ENCODE measurements around the gene HSPA12B. TPM values are rescaled to one million over a fixed set of nuclear protein-coding genes. Genes with fewer than 3 reads are reported as not detected.

The HSPA12B gene
- total RNA-seq, 4 donors from 2014 or later = 7.7 to 58.2 (median 19.3) TPM

DNA sequence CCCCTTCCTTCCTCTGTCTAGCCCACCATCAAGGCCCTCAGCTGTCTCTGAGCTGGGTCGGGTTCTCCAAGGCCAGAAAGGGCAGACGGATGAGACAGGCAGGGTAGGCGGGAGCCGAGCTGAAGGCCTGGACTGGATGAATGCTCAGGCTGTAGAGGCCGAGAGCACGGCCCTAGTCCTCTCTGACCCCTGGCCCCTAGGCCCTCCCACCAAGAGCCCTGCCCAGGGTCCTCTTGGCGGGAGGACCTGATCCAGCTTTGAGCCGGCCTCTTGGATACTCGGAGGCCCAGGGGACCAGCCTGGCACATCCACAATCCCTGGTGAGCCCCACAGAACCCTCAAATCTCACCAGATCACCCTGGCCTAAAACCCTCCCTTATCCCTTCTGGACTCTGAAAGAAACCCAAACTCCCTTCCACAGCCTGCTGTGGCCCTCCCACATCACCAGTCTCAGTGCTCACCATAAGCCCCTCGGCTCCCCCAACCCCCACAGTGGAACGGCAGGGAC, 26.9 kb downstream of the HSPA12B start:
- DNase-seq (ENCODE audit: low spot score) (no peak), ATAC-seq (ENCODE audit: low FRiP score) (no peak)
- TF ChIP-seq, protein P1, sequence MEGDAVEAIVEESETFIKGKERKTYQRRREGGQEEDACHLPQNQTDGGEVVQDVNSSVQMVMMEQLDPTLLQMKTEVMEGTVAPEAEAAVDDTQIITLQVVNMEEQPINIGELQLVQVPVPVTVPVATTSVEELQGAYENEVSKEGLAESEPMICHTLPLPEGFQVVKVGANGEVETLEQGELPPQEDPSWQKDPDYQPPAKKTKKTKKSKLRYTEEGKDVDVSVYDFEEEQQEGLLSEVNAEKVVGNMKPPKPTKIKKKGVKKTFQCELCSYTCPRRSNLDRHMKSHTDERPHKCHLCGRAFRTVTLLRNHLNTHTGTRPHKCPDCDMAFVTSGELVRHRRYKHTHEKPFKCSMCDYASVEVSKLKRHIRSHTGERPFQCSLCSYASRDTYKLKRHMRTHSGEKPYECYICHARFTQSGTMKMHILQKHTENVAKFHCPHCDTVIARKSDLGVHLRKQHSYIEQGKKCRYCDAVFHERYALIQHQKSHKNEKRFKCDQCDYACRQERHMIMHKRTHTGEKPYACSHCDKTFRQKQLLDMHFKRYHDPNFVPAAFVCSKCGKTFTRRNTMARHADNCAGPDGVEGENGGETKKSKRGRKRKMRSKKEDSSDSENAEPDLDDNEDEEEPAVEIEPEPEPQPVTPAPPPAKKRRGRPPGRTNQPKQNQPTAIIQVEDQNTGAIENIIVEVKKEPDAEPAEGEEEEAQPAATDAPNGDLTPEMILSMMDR (IDR thresholded peaks at IDR 0.05) = no peak

DNA sequence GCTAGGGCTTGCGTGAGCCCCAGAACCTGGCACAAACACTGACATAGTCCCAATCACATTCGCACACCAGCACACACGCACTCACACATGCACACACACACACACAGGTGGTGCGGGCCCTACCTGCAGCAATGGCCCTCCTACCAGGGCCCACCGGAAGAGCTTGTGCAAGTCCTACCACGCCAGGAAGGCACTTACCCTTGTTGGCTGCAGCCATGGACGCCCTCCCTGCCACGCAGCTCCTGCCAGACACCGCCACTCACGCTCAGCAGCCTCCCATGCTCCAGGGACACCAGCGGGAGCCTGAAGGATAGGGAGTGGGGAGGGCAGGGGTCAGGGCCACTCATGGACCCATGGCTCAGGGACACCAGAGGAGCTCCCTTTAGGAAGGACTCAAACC, 27.4 kb downstream of the HSPA12B start:
- ATAC-seq (ENCODE audit: low FRiP score) (no peak), DNase-seq (ENCODE audit: low spot score) (no peak)
- TF ChIP-seq, protein P1 (IDR thresholded peaks at IDR 0.05) = no peak

DNA sequence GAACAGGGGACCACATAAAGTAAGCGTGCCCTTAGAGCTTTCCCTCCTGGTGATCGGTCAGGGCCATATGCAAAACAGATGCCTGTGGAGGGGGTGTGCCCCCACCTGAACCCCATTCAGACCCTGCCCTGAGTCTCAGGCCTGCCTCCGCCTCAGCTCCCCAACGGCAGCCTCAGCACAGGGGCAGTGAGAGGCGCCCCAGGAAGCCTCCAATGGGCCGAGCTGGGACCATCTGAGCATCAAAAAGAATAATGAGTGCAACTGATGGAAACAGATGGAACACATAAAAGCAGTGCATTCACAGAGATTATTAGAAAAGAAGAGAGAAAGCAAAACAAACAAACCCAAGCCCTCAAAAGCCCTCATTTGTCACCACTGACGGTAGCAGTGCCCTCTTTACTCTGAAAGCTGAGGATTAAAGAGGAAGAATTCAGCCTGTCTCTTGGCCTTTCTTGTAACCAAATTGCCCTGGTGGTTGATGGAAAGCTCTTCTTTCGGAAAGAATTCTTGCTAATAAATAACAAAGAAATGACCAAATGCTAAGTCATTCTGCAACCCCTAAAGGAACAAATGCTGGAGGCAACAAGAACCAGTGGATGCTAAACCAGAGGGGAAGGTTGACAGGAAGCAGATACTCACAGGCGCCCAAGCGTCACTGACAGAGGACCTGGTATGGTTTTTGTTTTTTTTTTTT, 28.3 kb downstream of the HSPA12B start:
- no peak for DNase-seq (ENCODE audit: low spot score)
- ATAC-seq (ENCODE audit: low FRiP score) = no peak
- TF ChIP-seq, protein P1 (IDR thresholded peaks at IDR 0.05) = no peak

DNA sequence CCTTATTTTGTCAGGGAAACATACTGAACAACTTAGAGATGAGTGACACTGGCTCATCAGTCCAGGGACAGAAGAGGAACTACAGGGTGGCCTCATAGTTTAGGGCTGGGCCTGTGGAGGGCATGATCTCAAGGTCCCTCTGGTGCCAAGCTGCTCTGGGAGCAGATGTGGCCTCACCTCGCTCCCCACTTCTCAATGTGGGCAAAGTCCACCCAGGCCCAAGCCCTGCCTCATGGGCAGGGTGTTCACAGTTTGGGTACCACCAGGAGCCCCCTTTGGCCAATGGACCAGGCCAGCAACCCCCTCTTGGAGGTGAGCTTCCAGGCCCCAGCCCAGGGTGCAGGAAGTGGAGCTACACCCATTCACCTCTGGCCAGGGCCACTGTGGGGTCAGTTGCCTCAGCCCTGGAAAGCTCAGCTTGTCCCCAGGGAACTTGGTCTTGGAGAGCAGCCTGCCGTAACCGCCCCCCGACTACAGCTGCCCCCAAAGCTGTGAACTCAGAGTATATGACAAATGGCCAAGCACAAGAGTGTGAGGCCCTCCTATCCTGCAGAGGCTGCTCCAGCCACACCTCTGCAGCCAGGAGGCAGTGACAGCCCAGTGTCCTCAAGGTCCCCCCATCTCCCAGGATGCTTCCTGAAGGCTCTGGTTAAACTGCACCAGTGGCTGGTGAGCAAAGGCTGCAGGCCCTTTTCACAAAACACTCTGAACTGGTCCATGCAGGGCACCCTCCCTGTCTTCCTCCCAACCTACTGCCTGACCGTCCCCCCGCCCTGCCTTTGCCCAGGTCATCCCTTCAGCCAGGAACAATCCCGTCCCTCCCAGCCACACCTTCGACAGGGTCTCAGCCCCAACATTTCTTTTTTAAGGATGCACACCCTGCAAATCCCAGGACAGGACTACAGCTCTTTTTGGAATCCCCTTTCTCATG, 31.5 kb downstream of the HSPA12B start:
- ATAC-seq (ENCODE audit: low FRiP score) (no peak), DNase-seq (ENCODE audit: low spot score) (no peak)
- TF ChIP-seq, protein P1 (IDR thresholded peaks at IDR 0.05) = no peak

DNA sequence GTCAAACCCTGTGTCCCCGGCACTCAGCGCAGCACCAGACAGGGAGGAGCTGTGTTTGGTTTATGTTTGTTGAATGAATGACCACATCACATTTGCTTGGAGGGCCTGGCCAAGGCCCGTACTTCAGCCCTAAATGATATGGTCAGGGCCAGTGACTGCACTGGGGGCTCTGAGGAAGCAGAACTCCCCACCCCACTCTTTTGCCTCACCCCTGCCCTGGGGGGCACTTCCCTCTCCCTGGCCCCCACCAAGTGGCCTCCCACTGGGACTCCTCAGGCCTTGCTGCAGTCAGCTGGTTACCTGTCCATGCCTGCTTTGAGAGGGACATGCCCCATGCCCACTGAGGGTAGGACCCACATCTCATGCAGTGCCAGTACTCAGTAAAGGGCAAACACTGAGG, 32.2 kb downstream of the HSPA12B start:
- no peak for DNase-seq (ENCODE audit: low spot score)
- ATAC-seq (ENCODE audit: low FRiP score) = no peak
- TF ChIP-seq, protein P1 (IDR thresholded peaks at IDR 0.05) = no peak

DNA sequence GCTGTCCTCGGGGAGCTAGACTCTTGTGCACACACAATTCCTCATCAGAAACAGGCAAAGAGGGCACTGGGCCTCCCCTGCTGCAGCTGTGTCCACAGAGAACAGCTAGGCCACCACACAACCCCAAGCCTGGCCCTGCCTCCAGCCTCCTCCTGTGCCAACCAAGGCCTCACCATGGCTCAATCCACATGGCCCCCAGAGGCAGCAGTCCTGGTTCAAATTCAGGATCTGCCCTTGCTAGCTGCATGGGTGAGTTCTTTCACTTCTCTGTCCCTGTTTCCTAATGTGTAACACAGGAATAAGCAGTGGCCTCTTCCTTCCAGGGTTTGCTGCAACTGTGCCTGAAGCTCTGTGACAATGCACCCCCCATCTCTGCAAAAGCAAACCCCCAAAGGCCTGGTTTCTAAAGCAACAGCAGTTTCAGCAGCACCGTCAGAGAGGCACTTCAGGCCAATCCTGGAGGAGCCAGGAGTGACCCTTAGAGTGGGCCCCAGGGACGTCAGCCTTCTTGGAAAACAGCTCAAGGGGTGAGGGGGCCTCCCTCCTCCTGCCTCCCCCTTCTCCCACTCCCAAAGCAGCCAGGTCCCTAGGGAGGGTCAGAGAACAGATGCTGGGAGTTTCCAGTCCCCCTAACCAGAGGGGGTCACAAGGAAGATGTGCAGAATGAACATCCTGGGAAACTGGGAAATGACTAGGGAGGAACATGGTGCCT, 32.8 kb downstream of the HSPA12B start:
- ATAC-seq (ENCODE audit: low FRiP score) = no peak
- TF ChIP-seq, protein P1 (IDR thresholded peaks at IDR 0.05) = no peak
- no peak for DNase-seq (ENCODE audit: low spot score)
